Peyer's patch (tissue), 4 donors: ENCODE data around the gene BMPER.

Experiments
- POLR2A ChIP-seq, 2 donors: fragments of 450-650 bp; IDR thresholded peaks; one replicate each; pipeline ENCODE4 v1.5.1; 2017; ENCODE audit warnings: antibody characterized with exemption in 2 of 2, mild to moderate bottlenecking in 2 of 2, moderate library complexity in 2 of 2
- TF ChIP-seq, protein P1 (sequence below), 6 experiments: fragments of 450-650 bp in 4 of 6; fragments of 200-600 bp in 2 of 6; sonication (generic) in 1 of 6; IDR thresholded peaks; one replicate each; pipeline ENCODE4 v1.5.1; 2017 to 2019; ENCODE audit warnings: antibody characterized with exemption in 6 of 6, mild to moderate bottlenecking in 3 of 6, moderate library complexity in 1 of 6

DNA sequence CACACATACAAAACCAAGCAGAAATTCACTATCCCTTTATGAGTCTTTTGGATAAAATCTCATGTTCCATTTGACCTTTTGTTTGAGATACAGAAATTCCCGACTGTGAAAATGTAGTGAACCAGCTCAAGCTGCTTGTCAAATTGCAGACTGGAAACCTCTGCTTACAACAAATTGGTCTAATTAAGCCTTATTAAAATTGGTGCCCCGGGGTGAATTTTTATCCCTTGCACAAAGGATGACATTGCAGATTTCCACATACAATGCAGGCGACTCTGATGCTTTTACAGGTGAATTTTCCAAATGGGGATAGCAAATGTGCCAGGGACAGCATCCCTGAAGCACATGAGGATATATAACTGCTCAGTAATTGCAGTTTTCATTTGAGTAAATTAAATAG, 257.3 kb downstream of the BMPER start:
- TF ChIP-seq, protein P1, sequence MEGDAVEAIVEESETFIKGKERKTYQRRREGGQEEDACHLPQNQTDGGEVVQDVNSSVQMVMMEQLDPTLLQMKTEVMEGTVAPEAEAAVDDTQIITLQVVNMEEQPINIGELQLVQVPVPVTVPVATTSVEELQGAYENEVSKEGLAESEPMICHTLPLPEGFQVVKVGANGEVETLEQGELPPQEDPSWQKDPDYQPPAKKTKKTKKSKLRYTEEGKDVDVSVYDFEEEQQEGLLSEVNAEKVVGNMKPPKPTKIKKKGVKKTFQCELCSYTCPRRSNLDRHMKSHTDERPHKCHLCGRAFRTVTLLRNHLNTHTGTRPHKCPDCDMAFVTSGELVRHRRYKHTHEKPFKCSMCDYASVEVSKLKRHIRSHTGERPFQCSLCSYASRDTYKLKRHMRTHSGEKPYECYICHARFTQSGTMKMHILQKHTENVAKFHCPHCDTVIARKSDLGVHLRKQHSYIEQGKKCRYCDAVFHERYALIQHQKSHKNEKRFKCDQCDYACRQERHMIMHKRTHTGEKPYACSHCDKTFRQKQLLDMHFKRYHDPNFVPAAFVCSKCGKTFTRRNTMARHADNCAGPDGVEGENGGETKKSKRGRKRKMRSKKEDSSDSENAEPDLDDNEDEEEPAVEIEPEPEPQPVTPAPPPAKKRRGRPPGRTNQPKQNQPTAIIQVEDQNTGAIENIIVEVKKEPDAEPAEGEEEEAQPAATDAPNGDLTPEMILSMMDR (IDR thresholded peaks at IDR 0.05), result no peak
- no peak for TF ChIP-seq POLR2A (IDR thresholded peaks at IDR 0.05)
